Panc1 (cell line): Measurements from ENCODE around the gene STARD5. TPM values are rescaled to one million over a fixed set of nuclear protein-coding genes. Genes with fewer than 3 reads are reported as not detected.

Source experiments
- ATAC-seq: fragments of 200-7000 bp; cut with Tn5 transposase; 2 replicates; pipeline ENCODE4 v1.9.1; 2020; ENCODE audit warnings: mild to moderate bottlenecking, moderate library complexity
- BruUV-seq: library from RNA; stranded (reverse); fragments of 400-500 nt; replicated peaks from 2 replicates; lab custom pipeline; 2021; lab: Mats Ljungman, UMichigan
- CTCF ChIA-PET: fragments of 300-600 bp; sonication (Branson Sonifier 250); formaldehyde crosslinking; loops from one replicate; lab custom pipeline; 2022; ENCODE audit warnings: antibody characterized with exemption; lab: Charles Lee
- POLR2A ChIA-PET: fragments of 300-600 bp; sonication (Branson Sonifier 250); formaldehyde crosslinking; loops from one replicate; lab custom pipeline; 2022; ENCODE audit warnings: antibody characterized with exemption; lab: Charles Lee
- DNase-seq: peaks from one replicate; pipeline ENCODE4 v3.0.0-alpha.2; 2010; ENCODE audit warnings: low read depth, low spot score
- H3K27ac ChIP-seq: 2 replicates; pipeline ENCODE4 v1.5.1; 2011; ENCODE audit warnings: mild to moderate bottlenecking, low read length, inconsistent platforms
- H3K27me3 ChIP-seq: fragments of 200-500 bp; sonication (Bioruptor generic); 2 replicates; pipeline ENCODE4 v1.6.0; 2014; ENCODE audit warnings: low read length, inconsistent platforms; ENCODE audit not compliant: control insufficient read depth, insufficient read depth
- H3K36me3 ChIP-seq: fragments of 200-500 bp; sonication (Bioruptor generic); 2 replicates; pipeline ENCODE4 v1.5.1; 2014; ENCODE audit warnings: inconsistent platforms, mild to moderate bottlenecking, low read length, moderate library complexity; ENCODE audit not compliant: control insufficient read depth, insufficient read depth
- H3K4me1 ChIP-seq: 2 replicates; pipeline ENCODE4 v1.5.1; 2011; ENCODE audit warnings: inconsistent platforms, mild to moderate bottlenecking, low read length, moderate library complexity; ENCODE audit not compliant: control insufficient read depth, insufficient read depth
- H3K4me3 ChIP-seq, 2 experiments: 2 replicates each; pipeline ENCODE4 v1.5.1; 2011 to 2012; ENCODE audit warnings: low read depth in 2 of 2, low read length in 2 of 2, mild to moderate bottlenecking in 2 of 2, inconsistent platforms in 1 of 2, moderate library complexity in 1 of 2
- H3K9me3 ChIP-seq: fragments of 200-500 bp; sonication (Bioruptor generic); 2 replicates; pipeline ENCODE4 v1.5.1; 2014; ENCODE audit warnings: low read depth, mild to moderate bottlenecking, inconsistent platforms, low read length, moderate library complexity; ENCODE audit not compliant: control insufficient read depth, insufficient read depth
- POLR2AphosphoS5 ChIP-seq: IDR thresholded peaks from 2 replicates; pipeline ENCODE4 v1.6.1; 2012; ENCODE audit warnings: mild to moderate bottlenecking, low read depth, low read length, moderate library complexity
- REST ChIP-seq, 2 experiments: IDR thresholded peaks; 2 replicates each; pipeline ENCODE4 v1.6.1; 2011 to 2012; ENCODE audit warnings: low read depth in 2 of 2, control low read depth in 1 of 2, low read length in 1 of 2, mild to moderate bottlenecking in 1 of 2, moderate library complexity in 1 of 2; ENCODE audit not compliant: insufficient read depth in 1 of 2
- SIN3A ChIP-seq: IDR thresholded peaks from 2 replicates; pipeline ENCODE4 v1.6.1; 2012; ENCODE audit warnings: low read depth, mild to moderate bottlenecking, low read length, moderate library complexity, borderline replicate concordance; ENCODE audit not compliant: insufficient read depth
- TCF7L2 ChIP-seq: IDR thresholded peaks from 2 replicates; pipeline ENCODE4 v1.6.1; 2011; ENCODE audit warnings: mild to moderate bottlenecking, low read depth, low read length, inconsistent platforms
- in situ Hi-C: cut with HindIII; loops from 2 replicates; pipeline ENCODE4 v1.10.0; 2016; ENCODE audit warnings: low sequenced_read_pairs, low pct_unique_long_range_greater_than_20kb
- intact Hi-C: fragments of 100-400 bp; cut with micrococcal nuclease; formaldehyde crosslinking; loops from one replicate; pipeline ENCODE4 v1.10.0; 2022; ENCODE audit not compliant: unreplicated experiment
- total RNA-seq: library from RNA; stranded (reverse); gene quantifications from one replicate; pipeline ENCODE4 v1.2.1, GENCODE V29; 2021; ENCODE audit not compliant: unreplicated experiment
- TF ChIP-seq, protein P1 (sequence below): fragments of 450-650 bp; IDR thresholded peaks from 2 replicates; pipeline ENCODE4 v1.5.1; 2017; ENCODE audit warnings: mild to moderate bottlenecking

The STARD5 gene
- total RNA-seq, 1 experiment from 2014 or later: 2.9 TPM

DNA sequence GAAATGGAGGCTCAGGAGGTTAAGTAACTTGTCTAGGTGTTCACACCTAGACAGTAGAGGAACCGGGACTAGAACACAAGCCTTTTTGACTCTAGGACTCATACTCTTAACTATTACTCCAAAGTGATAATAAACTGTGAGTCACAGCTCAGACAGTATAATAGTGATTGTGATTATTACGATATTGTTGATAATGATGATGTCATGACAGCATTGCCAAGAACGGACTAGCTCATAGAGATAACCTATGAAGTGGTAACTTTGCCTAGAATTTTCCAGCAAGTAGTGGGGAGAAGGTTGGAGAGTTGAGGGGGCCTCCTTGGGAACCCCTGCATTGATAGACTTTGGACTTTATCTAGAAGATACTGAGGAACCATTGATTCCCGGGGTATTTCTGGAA lies 34.0 kb downstream of the STARD5 start:
- ChIA-PET CTCF (interaction anchor here (0.7 kb wide), 1 partner anchor 49 kb away, joined by 3 read pairs; no protein-coding TSS in a partner anchor), POLR2A (no interaction called here)
- in situ Hi-C loops (no loop called here), intact Hi-C loops (no loop called here)
- H3K27ac ChIP-seq: no peak overlapping the region
- TF ChIP-seq, protein P1, sequence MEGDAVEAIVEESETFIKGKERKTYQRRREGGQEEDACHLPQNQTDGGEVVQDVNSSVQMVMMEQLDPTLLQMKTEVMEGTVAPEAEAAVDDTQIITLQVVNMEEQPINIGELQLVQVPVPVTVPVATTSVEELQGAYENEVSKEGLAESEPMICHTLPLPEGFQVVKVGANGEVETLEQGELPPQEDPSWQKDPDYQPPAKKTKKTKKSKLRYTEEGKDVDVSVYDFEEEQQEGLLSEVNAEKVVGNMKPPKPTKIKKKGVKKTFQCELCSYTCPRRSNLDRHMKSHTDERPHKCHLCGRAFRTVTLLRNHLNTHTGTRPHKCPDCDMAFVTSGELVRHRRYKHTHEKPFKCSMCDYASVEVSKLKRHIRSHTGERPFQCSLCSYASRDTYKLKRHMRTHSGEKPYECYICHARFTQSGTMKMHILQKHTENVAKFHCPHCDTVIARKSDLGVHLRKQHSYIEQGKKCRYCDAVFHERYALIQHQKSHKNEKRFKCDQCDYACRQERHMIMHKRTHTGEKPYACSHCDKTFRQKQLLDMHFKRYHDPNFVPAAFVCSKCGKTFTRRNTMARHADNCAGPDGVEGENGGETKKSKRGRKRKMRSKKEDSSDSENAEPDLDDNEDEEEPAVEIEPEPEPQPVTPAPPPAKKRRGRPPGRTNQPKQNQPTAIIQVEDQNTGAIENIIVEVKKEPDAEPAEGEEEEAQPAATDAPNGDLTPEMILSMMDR: no peak
- TF ChIP-seq TCF7L2 (no peak), SIN3A (no peak), REST (IDR thresholded peaks at IDR 0.05; ENCODE audit: insufficient read depth in 1 of 2, low read depth in 2 of 2, low read length in 1 of 2) (no peak), POLR2AphosphoS5 (no peak)
- H3K4me3 ChIP-seq: no peak overlapping the region
- H3K9me3 ChIP-seq: no peaks in the 10 kb centered on the region
- H3K36me3 ChIP-seq: no peaks in the 10 kb centered on the region
- no peaks in the 10 kb centered on the region for H3K4me1 ChIP-seq
- ATAC-seq (no peak), DNase-seq (no peak)
- BruUV-seq: no TSS peak
- H3K27me3 ChIP-seq: peaks cover 5% of the 10 kb centered on the region; the same call in 1 of the 2 replicates

DNA sequence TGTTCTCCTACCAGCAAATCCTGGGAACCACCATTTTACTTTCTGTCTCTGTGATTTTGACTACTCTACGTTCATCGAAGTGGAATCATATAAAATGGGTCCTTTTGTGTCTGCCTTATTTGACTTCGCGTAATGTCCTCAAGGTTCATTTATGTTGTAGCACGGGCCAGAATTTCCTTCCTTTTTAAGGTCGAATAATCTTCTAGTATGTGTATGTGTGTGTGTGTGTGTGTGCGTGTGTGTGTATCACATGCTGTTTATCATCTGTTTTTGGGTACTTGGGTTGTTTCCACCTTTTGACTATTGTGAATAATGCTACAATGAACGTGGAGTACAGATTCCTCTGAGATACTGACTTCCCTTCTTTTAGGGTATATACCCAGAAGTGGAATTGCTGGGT lies 35.3 kb downstream of the STARD5 start:
- ChIA-PET CTCF (no interaction called here), POLR2A (no interaction called here)
- no peak overlapping the region for H3K4me3 ChIP-seq
- intact Hi-C loops (no loop called here), in situ Hi-C loops (no loop called here)
- BruUV-seq: no TSS peak
- ATAC-seq (no peak), DNase-seq (no peak)
- TF ChIP-seq SIN3A (no peak), REST (IDR thresholded peaks at IDR 0.05; ENCODE audit: insufficient read depth in 1 of 2, low read depth in 2 of 2, low read length in 1 of 2) (no peak), POLR2AphosphoS5 (no peak), TCF7L2 (no peak)
- TF ChIP-seq, protein P1: no peak
- no peak overlapping the region for H3K27ac ChIP-seq
- H3K27me3 ChIP-seq: peaks cover 5% of the 10 kb centered on the region; the same call in 1 of the 2 replicates
- H3K9me3 ChIP-seq: no peaks in the 10 kb centered on the region
- no peaks in the 10 kb centered on the region for H3K4me1 ChIP-seq
- no peaks in the 10 kb centered on the region for H3K36me3 ChIP-seq
